Myocyte (in vitro differentiated cells): ENCODE measurements around the gene SCT. TPM values are rescaled to one million over a fixed set of nuclear protein-coding genes. Genes with fewer than 3 reads are reported as not detected.
"Not testable (repeated sequence)": the region's sequence is repeated elsewhere in the genome, so short reads cannot be mapped to it uniquely, and the experiment has no call there.

Experiments used
- DNase-seq: peaks from one replicate; pipeline ENCODE4 v3.0.0-alpha.2; 2012; ENCODE audit warnings: low read depth
- polyA plus RNA-seq: library from polyadenylated mRNA; unstranded; fragments of >200 nt; gene quantifications from one replicate; pipeline ENCODE4 v1.2.1, GENCODE V29; 2012; ENCODE audit warnings: missing spikeins
- total RNA-seq: library from RNA; depleted of rRNA; stranded (reverse); fragments of >200 nt; gene quantifications from 2 replicates; pipeline ENCODE4 v1.2.3, GENCODE V29; 2014

The SCT gene
- not detected in 2 replicates for total RNA-seq
- 0.40 TPM for polyA plus RNA-seq

- no peak for DNase-seq
Observed at GRCh38 chr11:626475-627307, at the start of gene SCT. TSS of gene SCT (minus strand) at chr11:627181. CDS start at chr11:627143, 38 bp downstream.

- DNase-seq: no peak
Observed at GRCh38 chr11:674406-674805, 47.4 kb upstream of the SCT start.

GRCh38 chr11:673866-674265 lies 46.9 kb upstream of the SCT start:
- DNase-seq: no peak

- peak; percentile 58 for DNase-seq
Observed at GRCh38 chr11:665704-666281, 38.8 kb upstream of the SCT start.

- DNase-seq: peak; percentile 85
Observed at GRCh38 chr11:665062-665703, 38.2 kb upstream of the SCT start.

GRCh38 chr11:662689-663274 lies 35.8 kb upstream of the SCT start:
- peak; percentile 61 for DNase-seq

GRCh38 chr11:660681-661444 lies 33.9 kb upstream of the SCT start:
- DNase-seq: no peak

GRCh38 chr11:660281-660680 lies 33.3 kb upstream of the SCT start:
- DNase-seq: no peak

GRCh38 chr11:659532-660085 lies 32.6 kb upstream of the SCT start:
- DNase-seq: no peak

GRCh38 chr11:657691-658126 lies 30.7 kb upstream of the SCT start:
- no peak for DNase-seq

- DNase-seq: no peak
Observed at GRCh38 chr11:656866-657265, 29.9 kb upstream of the SCT start.

- DNase-seq: no peak
Observed at GRCh38 chr11:656426-656825, 29.4 kb upstream of the SCT start.

- no peak for DNase-seq
Observed at GRCh38 chr11:655036-655726, 28.2 kb upstream of the SCT start.

- not testable (repeated sequence) for DNase-seq
Observed at GRCh38 chr11:654444-654843, 27.5 kb upstream of the SCT start.

GRCh38 chr11:653837-654236 lies 26.9 kb upstream of the SCT start:
- no peak for DNase-seq

GRCh38 chr11:653136-653535 lies 26.2 kb upstream of the SCT start:
- not testable (repeated sequence) for DNase-seq

- DNase-seq: peak; percentile 26
Observed at GRCh38 chr11:650482-650881, 23.5 kb upstream of the SCT start.

- DNase-seq: not testable (repeated sequence)
Observed at GRCh38 chr11:647672-648158, 20.7 kb upstream of the SCT start.

GRCh38 chr11:646214-646613 lies 19.2 kb upstream of the SCT start:
- no peak for DNase-seq

- DNase-seq: no peak
Observed at GRCh38 chr11:645536-645935, 18.6 kb upstream of the SCT start.
